Nucleus accumbens (tissue), 56 donors: ENCODE measurements around the gene ZNF653.
"Not testable (repeated sequence)": the region's sequence is repeated elsewhere in the genome, so short reads cannot be mapped to it uniquely, and the experiment has no call there.

Source experiments
- DNase-seq, 56 donors: peaks; one replicate each; lab custom pipeline; 2025; lab: John Stamatoyannopoulos, UW

The ZNF653 gene

GRCh38 chr19:11483366-11484111 is 22.1 kb downstream of the ZNF653 start:
- no peak for DNase-seq

DNA sequence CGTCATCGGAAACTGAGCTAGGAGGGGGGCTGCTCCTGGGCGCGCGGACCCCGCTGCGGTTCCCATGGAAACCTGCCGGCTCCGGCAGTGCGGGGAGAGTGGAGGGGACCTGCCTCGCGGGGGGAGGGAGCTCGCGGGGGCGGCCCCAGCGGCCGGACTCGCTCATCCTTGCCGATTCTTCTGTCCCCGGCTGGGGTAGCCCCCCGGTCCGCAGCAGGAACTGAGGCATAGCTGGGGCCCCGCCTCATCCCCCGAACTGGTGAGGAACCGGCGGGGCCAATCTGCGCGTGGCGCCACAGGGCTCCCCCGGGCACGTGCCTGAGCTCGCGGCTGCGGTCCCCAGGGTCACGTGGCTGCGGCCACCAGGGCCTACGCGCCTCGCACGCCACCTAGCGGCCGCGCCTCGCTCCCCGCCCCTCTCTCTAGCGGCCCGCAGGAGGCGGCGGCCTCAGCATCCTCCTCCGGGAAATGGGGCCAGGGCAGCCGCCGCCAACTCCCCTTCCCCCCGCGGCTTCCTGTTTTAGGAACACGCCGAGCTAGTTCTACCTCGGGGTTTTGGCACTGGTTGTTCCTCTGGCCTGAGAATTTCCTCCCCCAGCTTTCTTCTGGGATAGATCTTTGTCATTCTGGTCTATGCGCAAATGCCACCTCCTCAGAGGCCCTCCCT is 23.1 kb downstream of the ZNF653 start:
- peak in 54 of 56 donors; percentile 57 to 98 (median 85) for DNase-seq

GRCh38 chr19:11481534-11482383 is 23.9 kb downstream of the ZNF653 start:
- DNase-seq: peak; percentile 71 to 98 (median 94)

DNA sequence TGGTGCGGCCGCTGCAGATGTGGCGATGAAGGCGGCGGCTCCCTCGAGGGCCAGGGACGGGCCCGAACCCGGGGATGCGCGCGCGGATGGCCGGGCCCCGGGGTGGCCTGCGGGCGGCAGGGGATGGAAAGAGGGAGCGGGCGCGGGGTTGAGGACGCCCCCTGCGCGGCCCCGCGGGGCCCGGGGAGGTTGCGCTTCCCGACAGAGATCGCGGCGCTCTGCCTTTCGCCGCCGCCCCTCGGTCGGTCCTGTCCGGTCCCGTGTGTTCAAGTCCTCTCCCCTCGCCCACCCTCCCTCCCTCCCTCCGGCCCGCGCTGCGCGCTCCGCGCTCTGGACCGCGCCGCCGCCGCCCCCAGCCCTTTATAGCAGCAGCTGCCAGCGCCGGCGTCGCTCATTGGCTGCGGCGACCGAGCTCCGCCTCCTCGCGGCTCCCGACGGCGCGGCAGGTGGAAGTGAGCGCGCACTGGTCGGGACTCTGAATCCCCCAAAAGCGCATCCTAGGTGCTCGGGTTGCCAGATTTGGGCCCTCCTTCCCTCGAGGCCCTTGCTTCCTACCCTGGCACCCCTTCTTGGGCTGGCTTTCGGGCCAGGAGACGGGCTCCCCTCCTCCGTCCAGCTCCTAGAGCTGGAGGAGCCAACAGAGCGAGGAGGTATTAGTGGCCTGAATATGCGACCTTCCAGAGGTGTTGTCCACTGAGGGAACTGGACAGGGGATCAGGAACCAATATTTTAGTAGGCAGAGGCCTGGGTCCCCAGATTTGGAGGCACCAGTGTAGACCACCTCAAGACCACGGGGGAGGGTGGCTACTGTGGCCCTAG is 24.7 kb downstream of the ZNF653 start, which contains the start of gene ELAVL3:
TSS of gene ELAVL3 (minus strand) at position 332 of the 819 bp plus-strand sequence. CDS start 438 bp downstream, outside the sequence.
- peak in 53 of 56 donors; percentile 6 to 84 (median 65) for DNase-seq

DNA sequence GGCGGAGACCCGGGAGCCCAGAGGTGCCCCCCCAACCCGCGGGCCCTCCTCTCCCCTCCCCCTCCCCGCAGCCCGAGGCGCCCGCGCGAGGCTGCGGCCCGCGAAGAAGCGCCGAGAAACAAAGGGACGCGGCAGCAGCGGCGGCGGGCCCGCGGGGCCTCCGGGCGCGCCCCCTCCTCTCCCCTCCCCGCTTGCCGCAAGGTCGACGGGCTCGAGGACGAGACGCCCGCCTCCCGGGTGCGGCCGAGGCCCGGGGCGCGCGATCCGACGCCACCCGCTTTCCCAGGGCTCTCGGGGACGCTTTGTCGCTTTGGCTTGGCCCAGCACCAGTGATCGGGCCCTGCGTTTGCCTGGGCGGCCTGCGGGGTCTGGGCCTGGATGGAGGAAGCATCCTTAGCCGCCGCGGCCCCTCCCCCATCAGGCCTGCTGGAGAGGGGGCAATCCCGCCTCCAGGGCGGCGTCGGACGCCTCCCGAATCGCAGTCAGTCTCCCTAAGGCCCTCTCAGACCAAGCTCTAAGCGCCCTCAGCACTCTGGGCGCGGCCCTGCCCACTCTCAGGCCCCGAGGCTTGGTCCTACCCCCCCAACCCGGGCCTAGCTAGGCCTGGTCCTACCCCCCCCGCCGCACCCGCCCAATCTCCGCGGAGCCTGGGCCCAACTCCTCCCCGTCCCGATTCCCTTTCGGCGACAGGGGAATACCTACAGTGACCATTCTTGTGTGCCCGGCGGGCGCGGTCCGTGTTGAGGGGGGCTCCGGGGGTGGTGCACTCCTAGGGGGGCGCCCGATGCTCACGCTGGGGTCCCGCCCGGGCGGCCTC is 25.5 kb downstream of the ZNF653 start:
- peak in 36 of 56 donors; percentile 9 to 68 (median 40) for DNase-seq

DNA sequence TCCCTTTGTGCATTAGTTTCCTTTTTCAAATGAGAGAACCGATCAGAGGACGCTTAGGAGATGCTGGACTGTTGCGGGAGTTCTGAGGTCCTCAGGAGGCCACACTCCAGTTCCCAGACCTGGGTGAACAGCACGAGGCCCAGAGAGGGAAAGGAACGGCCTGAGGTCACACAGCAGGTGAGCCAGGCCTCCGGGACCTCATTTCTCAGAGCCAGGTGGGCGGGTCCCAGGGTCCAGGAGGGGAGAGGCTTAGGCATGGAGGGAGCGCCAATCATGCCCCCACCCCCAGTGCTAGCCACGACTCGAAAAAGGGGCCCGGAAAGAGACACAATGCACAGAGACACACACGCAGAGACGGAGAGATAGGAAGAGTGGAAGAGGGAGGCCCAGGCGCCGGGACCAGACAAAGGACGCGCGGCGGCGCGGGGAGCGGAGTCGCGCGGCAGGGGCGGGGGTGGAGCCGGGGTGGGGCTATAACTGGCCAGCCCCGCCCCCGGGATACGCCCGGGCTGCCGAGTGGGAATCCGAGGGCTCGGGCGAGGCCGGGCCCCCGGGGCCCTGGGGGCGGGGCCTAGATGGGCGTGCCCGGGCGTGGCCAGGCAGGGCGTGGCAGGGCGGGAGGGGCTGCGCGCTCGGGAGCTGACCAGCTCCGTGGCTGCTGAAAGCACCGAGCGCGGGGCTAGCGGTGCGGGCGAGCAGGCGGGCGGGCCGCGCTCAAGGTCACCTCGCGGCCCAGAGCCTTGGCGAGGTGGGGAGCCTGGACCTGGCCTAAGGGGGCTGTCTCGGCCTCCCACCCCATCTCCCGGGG is 26.3 kb downstream of the ZNF653 start:
- DNase-seq: peak in 50 of 56 donors; percentile 9 to 88 (median 66)

DNA sequence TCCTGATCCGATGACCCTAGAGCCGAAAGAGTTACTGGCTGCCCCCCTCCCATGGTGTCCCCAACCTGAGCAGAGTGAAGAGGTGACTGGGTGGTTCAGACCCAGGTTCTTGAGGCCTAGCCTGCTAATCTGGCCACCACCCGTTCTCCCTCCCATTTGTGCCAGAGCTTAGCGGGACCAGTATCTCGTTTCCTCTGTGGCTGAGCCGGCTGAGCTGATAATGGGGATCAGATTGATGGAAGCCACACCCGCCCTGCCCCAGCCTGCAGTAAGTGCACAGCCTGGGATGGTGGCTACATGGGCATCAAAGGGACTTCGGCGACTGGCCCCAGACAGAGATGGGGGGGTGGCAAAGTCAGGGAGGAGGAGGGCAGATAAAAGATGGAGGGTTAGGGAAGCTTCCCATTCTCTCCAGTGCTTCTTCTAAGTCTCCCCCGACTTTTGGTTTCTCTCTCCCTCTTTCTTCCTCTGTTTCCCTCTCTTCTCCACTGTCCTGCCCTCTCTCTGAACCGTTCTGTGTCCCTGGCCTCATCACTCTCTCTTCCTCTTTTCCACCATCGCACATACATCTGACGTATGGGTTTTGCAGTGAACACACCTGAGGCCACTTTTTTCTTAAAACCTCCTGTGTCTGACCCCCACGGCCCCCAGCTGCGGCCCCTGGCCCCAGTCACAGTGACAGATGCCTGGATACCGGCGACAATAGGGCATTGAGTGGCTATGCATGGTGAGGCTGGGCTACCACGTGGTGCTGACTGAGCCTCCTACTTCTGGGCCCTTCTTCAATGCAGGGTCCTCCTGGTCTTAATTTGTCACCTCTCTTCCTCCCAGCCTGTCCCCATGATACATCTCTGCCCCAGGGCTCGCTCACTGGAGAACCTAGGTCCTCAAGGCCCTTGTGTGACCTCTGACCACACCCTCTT is 27.2 kb downstream of the ZNF653 start:
- peak in 32 of 56 donors; percentile 9 to 68 (median 24) for DNase-seq

DNA sequence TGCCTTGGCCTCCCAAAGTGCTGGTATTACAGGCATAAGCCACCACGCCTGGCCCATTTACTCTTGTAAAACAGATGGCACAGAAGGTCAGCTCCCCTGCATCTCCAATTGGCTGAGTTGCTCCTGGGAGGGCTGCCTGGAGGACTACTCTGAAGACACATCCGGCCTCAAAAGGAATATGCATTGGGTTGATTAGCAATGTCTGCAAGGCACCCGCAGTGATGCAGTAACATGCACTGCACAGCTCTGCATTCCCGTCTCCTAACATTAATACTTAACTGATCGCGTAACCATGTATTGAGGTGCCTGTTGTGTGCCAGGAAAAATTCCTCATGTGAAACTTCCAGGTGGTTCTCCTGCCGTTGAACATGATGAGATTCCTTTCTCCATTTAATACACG is 29.8 kb downstream of the ZNF653 start:
- DNase-seq: no peak

- not testable (repeated sequence) for DNase-seq
Observed at GRCh38 chr19:11475343-11475742, 30.3 kb downstream of the ZNF653 start.

DNA sequence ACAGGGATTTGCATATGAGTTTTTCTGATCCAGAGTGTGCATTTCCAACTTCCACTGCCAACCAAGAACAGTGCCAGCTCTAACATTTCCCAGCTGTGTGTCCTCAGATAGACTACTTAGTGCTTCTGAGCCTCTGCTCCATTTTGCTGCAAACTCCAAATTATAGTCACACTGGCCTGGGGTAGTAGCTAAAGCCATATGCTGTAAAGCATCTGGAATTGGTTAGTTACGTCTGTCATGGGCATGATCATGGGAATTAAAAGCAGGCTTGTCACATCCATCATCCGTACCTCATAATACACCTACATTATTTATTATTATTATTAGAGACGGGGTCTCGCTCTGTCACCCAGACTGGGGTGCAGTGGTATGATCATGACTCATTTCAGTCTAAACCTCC is 31.9 kb downstream of the ZNF653 start:
- no peak for DNase-seq

- DNase-seq: not testable (repeated sequence)
Observed at GRCh38 chr19:11468266-11468845, 37.3 kb downstream of the ZNF653 start.

GRCh38 chr19:11465600-11465999 is 40.0 kb downstream of the ZNF653 start:
- DNase-seq: no peak

DNA sequence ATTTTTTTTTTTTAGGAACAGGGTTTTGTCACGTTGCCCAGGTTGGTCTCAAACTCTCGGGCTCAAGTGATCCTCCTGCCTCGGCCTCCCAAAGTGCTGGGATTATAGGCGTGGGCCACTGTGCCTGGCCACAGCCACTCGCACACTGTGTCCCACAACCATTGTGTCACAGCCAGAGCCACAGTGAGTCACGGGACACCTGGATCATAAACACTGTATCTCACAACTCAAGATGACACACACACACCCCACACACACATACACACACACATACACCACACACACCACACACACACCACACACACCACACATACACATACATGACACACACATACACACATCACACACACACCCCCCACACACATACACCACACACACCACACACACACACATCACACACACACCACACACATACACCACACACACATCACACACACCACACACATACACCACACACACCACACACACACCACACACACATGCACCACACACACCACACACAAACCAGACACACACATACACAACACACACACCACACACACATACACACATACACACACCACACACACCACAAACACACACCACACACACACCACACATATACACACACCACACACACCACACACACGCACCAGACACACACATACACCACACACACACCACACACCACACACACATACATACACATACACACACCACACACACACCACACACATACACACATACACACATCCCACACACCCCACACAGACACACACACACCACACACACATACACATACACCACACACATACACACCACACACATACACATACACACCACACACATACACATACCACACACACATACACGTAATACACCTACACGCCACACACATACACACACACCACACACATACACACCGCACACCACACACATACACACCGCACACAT is 41.0 kb downstream of the ZNF653 start:
- DNase-seq: no peak

- DNase-seq: peak in 1 of 56 donors; percentile 28
Observed at GRCh38 chr19:11463391-11463790, 42.2 kb downstream of the ZNF653 start.

GRCh38 chr19:11461453-11461852 is 44.2 kb downstream of the ZNF653 start:
- DNase-seq: no peak

- DNase-seq: no peak
Observed at GRCh38 chr19:11460207-11460606, 45.4 kb downstream of the ZNF653 start.
